Raji (cell line): ENCODE measurements around the gene CACNA1A.

ENCODE experiments used
- POLR2A ChIP-seq: IDR thresholded peaks from 2 replicates; pipeline ENCODE4 v1.6.1; 2011; ENCODE audit warnings: low read depth, low read length, control low read depth; ENCODE audit not compliant: insufficient read depth

The CACNA1A gene

DNA sequence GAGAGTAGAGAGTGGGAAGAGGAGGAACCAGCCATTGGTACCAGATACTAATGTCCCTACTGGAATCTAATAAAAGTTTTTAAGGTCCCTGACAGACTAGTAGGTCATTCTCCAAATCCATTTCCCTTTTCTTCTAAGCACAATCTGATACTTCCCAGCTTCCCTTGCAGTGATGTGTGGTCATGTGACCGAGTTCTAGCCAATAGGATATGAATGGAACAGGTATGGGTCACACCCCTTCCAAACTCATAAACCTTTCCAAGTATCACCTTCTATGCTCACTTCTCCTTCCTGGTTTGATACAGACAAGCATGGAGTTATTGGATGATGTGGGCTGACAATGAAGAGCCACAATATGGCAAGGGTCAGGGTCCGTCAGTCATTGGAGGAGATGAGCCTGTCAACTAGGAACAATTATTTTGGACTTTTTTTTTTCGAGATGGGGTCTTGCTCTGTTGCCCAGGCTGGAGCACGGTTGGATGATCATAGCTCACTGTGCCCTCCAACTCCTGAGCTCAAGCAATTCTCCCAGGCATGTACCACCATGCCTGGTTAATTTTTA lies 54.8 kb downstream of the CACNA1A start:
- no peak for TF ChIP-seq POLR2A

- TF ChIP-seq POLR2A = no peak
Measured at GRCh38 chr19:13447978-13448377, 58.3 kb downstream of the CACNA1A start.

DNA sequence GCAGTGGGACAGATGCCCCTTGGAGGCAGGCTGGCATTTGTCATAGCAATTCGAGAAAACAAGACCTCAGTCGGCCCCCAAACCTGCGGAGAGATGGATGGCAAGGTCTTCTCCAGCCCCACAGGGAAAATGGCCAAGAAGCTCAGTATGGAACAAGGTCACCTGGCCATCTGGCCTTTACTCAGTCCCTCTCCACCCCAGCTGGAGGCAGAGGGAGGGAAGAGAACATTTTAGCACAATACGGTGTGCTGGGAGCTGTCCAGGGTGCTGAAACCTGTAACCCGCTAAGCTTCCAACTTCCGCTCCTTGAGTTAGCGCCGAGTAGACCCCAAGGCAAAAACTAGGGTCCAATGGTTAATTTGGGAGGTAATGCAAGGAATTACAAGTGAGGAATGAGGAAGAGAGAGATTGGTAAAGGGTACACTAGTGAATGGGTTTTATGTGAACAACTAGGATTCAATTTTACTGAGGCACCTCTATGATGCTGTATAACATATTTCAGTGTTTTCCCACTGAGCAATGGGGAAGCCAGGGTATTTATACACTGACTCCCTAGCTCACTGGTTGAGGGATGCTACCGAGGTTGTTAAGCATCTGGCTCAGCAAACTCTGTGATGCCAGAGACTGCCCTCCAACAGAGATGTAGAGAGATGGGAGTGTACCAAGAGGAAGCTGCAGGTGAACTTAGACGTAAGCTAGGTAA lies 64.3 kb downstream of the CACNA1A start:
- TF ChIP-seq POLR2A = no peak

- TF ChIP-seq POLR2A = no peak
Measured at GRCh38 chr19:13437919-13438618, 68.2 kb downstream of the CACNA1A start.

DNA sequence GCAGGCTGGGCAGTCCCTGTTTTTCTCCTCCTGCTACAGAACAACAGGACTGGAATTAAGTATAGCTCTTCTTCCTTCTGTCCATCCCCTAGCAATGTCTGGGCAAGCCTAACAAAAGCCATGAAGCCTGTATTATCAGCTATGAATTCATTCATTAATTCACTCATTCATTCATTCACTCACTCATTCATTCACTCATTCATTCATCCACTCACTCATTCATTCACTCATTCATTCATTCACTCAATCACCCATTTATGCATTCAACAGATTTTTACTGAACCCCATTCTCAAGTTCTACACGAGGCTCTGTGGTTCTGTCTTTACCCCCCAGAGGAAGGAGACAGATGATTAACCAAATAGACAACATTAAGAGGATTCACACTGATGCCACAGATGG lies 69.9 kb downstream of the CACNA1A start:
- no peak for TF ChIP-seq POLR2A

GRCh38 chr19:13430790-13431582 lies 75.3 kb downstream of the CACNA1A start:
- TF ChIP-seq POLR2A = no peak

GRCh38 chr19:13429563-13429962 lies 76.7 kb downstream of the CACNA1A start:
- TF ChIP-seq POLR2A = no peak

DNA sequence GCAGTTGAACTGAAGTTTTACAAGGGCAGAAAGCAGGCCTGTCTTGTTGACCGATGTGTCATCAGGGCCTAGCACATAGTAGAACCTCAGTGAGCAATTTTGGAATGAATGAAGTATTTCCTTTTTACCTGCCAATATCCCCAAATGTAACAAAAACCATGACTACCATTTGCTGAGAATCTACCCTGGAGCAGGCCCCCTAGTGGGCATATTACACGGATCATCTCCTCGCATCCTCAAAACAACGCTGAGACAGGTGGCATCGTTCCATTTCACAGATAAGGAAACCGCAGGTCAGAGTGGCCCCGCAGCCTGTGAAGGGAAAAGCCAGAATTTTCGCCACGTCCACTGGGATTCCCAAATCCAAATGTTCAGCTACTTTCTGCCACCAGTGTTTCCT lies 77.9 kb downstream of the CACNA1A start:
- TF ChIP-seq POLR2A = no peak

- TF ChIP-seq POLR2A = no peak
Measured at GRCh38 chr19:13427273-13428051, 78.8 kb downstream of the CACNA1A start.

DNA sequence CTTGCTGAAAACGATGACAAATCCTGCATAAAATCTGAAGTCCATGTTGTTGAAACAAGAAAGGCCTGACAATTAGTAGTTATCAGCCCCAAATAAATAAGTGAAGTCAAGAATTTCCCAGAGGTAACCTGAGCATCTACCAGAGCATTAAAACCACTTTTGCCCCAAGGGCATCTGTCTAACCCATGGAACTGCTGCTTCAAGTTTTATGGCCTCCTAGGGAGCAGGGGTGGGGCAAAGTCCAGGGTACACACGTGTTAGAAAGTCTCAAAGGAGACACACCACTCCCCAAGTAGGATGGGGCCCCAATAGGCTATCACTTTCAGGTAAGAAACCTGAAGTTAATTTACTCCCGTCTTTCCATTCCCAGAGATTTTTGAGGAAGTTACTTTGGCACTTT lies 81.1 kb downstream of the CACNA1A start:
- no peak for TF ChIP-seq POLR2A

DNA sequence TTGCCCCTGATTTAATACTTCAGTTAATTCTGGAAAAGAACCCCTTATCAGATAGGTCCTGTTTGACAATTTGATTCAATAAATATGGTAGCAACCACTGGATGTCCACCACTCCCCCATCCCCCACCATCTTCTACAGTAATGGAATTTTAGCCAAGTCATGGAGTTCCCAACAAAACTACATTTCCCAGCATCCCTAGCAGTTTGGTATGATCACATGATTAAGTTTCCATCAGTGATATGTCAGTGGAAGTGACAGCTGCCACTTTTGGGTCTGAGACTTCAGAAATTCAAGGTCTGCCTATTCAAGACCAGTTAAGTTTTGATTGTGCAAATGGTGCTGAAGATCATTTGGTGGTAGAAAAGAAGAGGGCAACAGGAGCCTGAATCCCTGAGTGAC lies 85.5 kb downstream of the CACNA1A start:
- TF ChIP-seq POLR2A = no peak

GRCh38 chr19:13417054-13417453 lies 89.2 kb downstream of the CACNA1A start:
- no peak for TF ChIP-seq POLR2A

DNA sequence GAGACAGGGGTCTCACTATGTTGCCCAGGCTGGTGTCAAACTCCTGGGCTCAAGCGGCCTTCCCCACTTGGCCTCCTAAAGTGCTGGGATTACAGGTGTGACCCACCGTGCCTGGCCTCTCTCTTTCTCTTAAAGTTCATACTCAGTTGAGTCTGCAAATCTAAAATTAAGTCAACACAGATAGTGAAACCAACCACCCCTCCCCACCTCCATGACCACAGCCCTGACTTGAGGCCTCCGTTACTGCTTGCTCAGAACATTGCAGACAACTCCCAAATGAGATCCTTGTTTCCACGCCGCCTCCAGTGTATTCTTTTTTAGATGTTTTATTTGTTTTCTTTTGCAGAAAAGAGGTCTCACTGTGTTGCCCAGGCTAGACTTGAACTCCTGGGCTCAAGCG lies 94.4 kb downstream of the CACNA1A start:
- no peak for TF ChIP-seq POLR2A

GRCh38 chr19:13410946-13411345 lies 95.3 kb downstream of the CACNA1A start:
- TF ChIP-seq POLR2A = no peak
